SK-N-SH (cell line): ENCODE results near the gene ADGRG2.

Experiments used
- CHD2 ChIP-seq: fragments of 150-350 bp; IDR thresholded peaks from 2 replicates; pipeline ENCODE4 v1.6.1; 2018; ENCODE audit warnings: low read length; ENCODE audit not compliant: partially characterized antibody
- CTCF ChIP-seq: fragments of 200-600 bp; sonication (generic); IDR thresholded peaks from 2 replicates; pipeline ENCODE4 v1.6.1; 2017; ENCODE audit warnings: antibody characterized with exemption, mild to moderate bottlenecking, moderate library complexity
- EP300 ChIP-seq, 2 experiments: IDR thresholded peaks; 2 replicates each; pipeline versions ENCODE4 v1.4.0 to v1.6.1; 2012; ENCODE audit warnings: borderline replicate concordance in 1 of 2, low read depth in 1 of 2, low read length in 1 of 2
- EZH2phosphoT487 ChIP-seq: fragments of 200-600 bp; sonication (generic); IDR thresholded peaks from 2 replicates; pipeline ENCODE4 v1.6.1; 2017; ENCODE audit warnings: low read depth, mixed run types, mild to moderate bottlenecking, antibody characterized with exemption, moderate library complexity, borderline replicate concordance
- FOXJ3 ChIP-seq: sonication (generic); formaldehyde crosslinking; IDR thresholded peaks from 2 replicates; pipeline ENCODE4 v1.5.1; 2020; ENCODE audit warnings: mild to moderate bottlenecking, missing genetic modification reagents
- GABPA ChIP-seq: IDR thresholded peaks from 2 replicates; pipeline ENCODE4 v1.4.0; 2012; ENCODE audit warnings: low read depth, mild to moderate bottlenecking
- POLR2AphosphoS5 ChIP-seq: IDR thresholded peaks from 2 replicates; pipeline ENCODE4 v1.6.1; 2012; ENCODE audit warnings: low read depth, low read length
- RAD21 ChIP-seq: IDR thresholded peaks from 2 replicates; pipeline ENCODE4 v1.6.1; 2012; ENCODE audit warnings: mild to moderate bottlenecking, low read length
- RCOR1 ChIP-seq: fragments of 150-350 bp; IDR thresholded peaks from 2 replicates; pipeline ENCODE4 v1.6.1; 2017; ENCODE audit warnings: antibody characterized with exemption, low read length
- REST ChIP-seq: IDR thresholded peaks from 2 replicates; pipeline ENCODE4 v1.6.1; 2012; ENCODE audit warnings: mild to moderate bottlenecking, low read depth, low read length, moderate library complexity

- TF ChIP-seq CTCF (no peak), CHD2 (no peak), GABPA (no peak), POLR2AphosphoS5 (no peak), EP300 (IDR thresholded peaks at IDR 0.05; ENCODE audit: borderline replicate concordance in 1 of 2, low read depth in 1 of 2, low read length in 1 of 2) (no peak), REST (no peak), FOXJ3 (CRISPR knock-in tag) (no peak), RAD21 (no peak), RCOR1 (no peak), EZH2phosphoT487 (no peak)
These were observed 176.8 kb downstream of the ADGRG2 start for GRCh38 chrX:18945483-18945882.
